Right cardiac atrium (tissue), 5 donors: Measurements from ENCODE around the gene AP1G2. TPM values are rescaled to one million over a fixed set of nuclear protein-coding genes. Genes with fewer than 3 reads are reported as not detected.

Experiments used
- ATAC-seq, 2 donors: fragments of 200-7000 bp; cut with Tn5 transposase; one replicate each; pipeline versions ENCODE4 v1.8.0 to v1.9.1; 2020; ENCODE audit warnings: moderate library complexity in 2 of 2, mild to moderate bottlenecking in 1 of 2
- DNase-seq, 3 donors: peaks; one replicate each; pipeline ENCODE4 v3.0.0-alpha.2; 2020
- H3K27ac ChIP-seq: one replicate; pipeline ENCODE4 v1.5.1; 2013; ENCODE audit warnings: mild to moderate bottlenecking, low read length, control low read depth, moderate library complexity
- H3K27me3 ChIP-seq: one replicate; pipeline ENCODE4 v1.6.1; 2013; ENCODE audit not compliant: control insufficient read depth, insufficient read depth
- H3K4me1 ChIP-seq: one replicate; pipeline ENCODE4 v1.6.1; 2013; ENCODE audit warnings: low read length; ENCODE audit not compliant: control insufficient read depth, insufficient read depth
- H3K4me3 ChIP-seq: one replicate; pipeline ENCODE4 v1.5.1; 2013; ENCODE audit warnings: low read length, control low read depth
- H3K9me3 ChIP-seq: one replicate; pipeline ENCODE4 v1.6.1; 2013; ENCODE audit warnings: low read length; ENCODE audit not compliant: control insufficient read depth
- WGBS: extraction: QIAGEN DNeasy Blood & Tissue Kit; methylation state at CpG from one replicate; pipeline ENCODE4 v1.1.7; 2013; 5-methylcytosine and 5-hydroxymethylcytosine counted together
- intact Hi-C, 4 donors: fragments of 100-400 bp; cut with DNase I; formaldehyde crosslinking; loops; one replicate each; pipeline versions ENCODE4 v1.11.0 to v1.14.0; 2022 to 2023
- polyA plus RNA-seq: library from polyadenylated mRNA; stranded (reverse); fragments of 200-250 nt; gene quantifications from one replicate; pipeline ENCODE4 v1.2.3, GENCODE V29; 2013
- total RNA-seq, 4 donors: library from RNA; stranded (reverse); fragmentation: NEBNext Ultra II Directional; extraction: Animal tissue kit (Norgen Biotek cat#: 25700); gene quantifications; one replicate each; pipeline ENCODE4 v1.2.1, GENCODE V29; 2021
- donor health status: healthy with polysubstance abuse.
- donor health status: DM: no; HTN: yes; CAD: no.
- donor health status: DM: no; HTN: no; CAD: no.
- donor health status: DM: no; HTN: yes; CAD: no; lungs with severe emphysema.
- donor health status: DM: yes; HTN: yes; CAD: no.

The AP1G2 gene
- total and polyA plus RNA-seq, 5 donors: 12.9 to 17.9 (median 14.0) TPM

DNA sequence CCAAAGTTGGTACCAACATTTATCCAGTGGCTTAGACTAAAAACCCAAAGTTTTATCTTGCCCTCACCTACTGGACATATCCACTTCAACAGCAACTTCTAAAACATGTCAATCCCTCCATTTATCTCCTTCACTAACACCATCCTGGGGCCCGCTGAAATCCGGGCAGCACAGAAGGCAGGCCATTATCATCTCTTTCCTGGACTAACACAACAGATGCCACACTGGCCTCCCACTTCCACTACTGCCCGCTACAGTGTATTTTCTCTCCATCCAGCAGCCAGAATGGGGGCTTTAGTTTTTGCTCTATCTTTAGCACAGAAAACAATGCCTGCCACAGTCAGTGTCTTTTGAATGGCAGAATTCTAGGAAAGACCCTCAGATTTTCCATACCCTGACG is 31.6 kb downstream of the AP1G2 start:
- no peak for ATAC-seq
- intact Hi-C loops: no loop called here
- no peaks in the 10 kb centered on the region for H3K4me1 ChIP-seq
- no peaks in the 10 kb centered on the region for H3K9me3 ChIP-seq
- H3K4me3 ChIP-seq: no peak overlapping the region
- 69% methylated on average over 4 of the region's 4 CpGs for WGBS
- no peak for DNase-seq
- no peaks in the 10 kb centered on the region for H3K27me3 ChIP-seq
- H3K27ac ChIP-seq: no peak overlapping the region

DNA sequence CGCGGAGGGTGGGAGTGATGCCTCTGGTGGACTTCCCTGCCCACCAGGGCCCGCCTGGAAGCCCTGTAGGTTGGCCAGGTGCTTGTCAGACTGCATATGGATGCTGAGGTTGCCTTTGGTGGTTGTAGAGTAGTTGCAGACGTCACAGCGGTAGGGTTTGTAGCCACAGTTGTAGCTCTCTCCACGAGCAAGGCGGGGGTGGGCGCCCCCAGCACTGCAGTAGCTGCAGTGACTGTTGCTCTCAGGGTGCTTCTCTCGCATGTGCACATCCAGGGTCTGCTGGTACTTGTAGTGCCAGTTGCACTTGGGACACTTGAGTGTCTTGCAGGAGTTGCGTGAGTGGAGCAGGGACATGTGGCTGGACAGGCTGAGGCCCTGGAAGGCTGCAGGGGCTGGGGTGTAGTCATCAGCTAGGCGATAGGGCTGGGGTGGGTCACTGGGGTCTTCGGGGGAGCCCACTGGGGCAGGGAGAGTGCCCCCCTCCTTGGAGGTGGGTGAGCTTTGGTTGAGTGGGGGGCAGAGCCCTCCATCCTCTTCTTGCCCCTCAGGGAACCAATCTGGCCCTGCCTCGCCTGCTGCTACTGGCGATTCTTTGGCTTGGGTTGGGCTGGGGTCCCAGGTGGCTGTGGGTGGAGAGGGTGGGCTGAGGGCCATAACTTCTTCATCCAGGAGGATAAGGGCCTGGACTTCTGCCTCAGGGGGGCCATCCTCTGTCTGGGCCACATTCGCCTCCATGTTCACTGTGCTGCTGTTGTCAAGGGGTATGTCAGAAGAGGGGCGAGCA is 33.7 kb downstream of the AP1G2 start:
- no peaks in the 10 kb centered on the region for H3K27me3 ChIP-seq
- H3K9me3 ChIP-seq: no peaks in the 10 kb centered on the region
- H3K27ac ChIP-seq: no peak overlapping the region
- intact Hi-C loops: no loop called here
- 94% methylated on average over 16 of the region's 16 CpGs for WGBS
- DNase-seq (no peak), ATAC-seq (no peak)
- H3K4me3 ChIP-seq: no peak overlapping the region
- H3K4me1 ChIP-seq: no peaks in the 10 kb centered on the region

DNA sequence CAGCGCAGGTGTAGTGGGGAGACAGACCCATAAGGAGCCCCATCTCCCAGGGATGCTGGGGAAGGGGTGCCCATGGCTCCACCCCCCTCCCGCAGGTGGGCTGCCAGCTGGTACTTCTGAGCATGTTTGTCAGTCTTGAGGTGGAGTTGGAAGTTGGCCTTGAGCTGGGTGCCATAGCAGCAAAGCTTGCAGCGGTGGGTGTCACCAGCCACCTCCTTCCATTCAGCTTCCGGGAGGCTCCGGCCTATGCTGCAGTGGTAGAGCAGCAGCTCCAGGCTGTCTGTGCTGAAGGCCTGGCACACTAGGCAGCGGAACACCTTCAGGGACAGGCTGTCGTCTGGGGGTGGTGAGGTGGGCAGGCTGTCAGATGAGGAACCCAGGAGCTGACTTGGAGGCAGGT is 34.9 kb downstream of the AP1G2 start:
- Histone ChIP-seq H3K4me3 (no peak overlapping the region), H3K4me1 (no peaks in the 10 kb centered on the region), H3K27me3 (no peaks in the 10 kb centered on the region), H3K9me3 (no peaks in the 10 kb centered on the region), H3K27ac (no peak overlapping the region)
- DNase-seq: no peak
- intact Hi-C loops: no loop called here
- no peak for ATAC-seq
- WGBS: 97% methylated on average over 7 of the region's 7 CpGs

DNA sequence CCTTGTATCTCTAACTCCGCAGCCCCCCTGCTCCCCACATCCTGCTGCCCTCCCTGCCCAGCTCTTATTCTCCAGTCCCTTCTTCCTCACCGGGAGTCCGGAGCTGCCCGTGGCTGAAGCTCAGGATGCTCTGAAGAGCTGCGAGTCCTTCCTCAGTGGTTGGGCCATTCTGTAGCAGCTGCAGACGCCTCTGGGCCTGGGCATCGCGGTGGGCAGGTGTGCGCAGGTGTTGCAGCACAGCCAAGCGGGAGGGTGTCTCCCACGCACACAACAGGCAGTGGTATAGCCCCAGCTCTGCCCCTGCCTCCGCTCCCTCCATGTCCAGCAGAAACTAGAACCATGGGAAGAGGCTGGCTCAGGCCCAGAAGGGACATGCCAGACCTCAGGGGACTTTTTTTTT is 36.2 kb downstream of the AP1G2 start:
- H3K27ac ChIP-seq: no peak overlapping the region
- DNase-seq (no peak), ATAC-seq (no peak)
- H3K9me3 ChIP-seq: no peaks in the 10 kb centered on the region
- H3K4me1 ChIP-seq: no peaks in the 10 kb centered on the region
- H3K27me3 ChIP-seq: no peaks in the 10 kb centered on the region
- 94% methylated on average over 12 of the region's 12 CpGs for WGBS
- H3K4me3 ChIP-seq: no peak overlapping the region
- intact Hi-C loops: no loop called here

DNA sequence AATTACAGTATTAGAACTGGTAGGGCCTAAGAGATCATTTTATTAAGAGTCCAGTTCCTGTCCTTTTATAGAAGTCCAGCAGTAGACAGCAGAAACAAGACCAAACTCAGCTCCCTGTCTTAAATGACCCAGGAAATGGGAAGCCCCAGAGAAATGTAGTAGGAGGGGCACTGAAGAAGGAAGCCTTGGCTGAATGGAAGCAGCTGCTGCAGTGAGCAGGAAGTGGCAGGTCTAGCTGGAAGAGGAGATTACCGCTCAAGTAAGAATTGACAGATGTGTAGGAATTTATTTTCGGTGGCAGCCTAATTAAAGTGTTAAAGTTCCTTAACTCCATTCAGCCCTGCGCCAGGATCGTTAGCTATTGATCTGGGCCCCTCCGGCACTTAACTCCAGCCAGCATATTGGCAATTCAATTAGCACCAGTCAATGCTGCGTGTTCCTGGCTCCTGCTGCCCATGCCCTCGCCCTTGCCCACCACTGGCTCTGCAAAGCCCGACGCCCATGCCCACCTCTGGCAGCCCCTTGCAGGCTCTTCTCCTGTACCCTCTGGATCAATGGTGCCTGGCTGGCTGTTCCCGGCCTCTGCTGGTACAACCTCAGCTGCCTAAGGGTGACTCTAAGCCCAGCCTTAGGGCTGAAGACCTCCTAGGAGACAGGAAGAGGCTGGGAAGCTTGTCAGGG is 37.1 kb downstream of the AP1G2 start:
- no peak for ATAC-seq
- 74% methylated on average over 10 of the region's 10 CpGs for WGBS

DNA sequence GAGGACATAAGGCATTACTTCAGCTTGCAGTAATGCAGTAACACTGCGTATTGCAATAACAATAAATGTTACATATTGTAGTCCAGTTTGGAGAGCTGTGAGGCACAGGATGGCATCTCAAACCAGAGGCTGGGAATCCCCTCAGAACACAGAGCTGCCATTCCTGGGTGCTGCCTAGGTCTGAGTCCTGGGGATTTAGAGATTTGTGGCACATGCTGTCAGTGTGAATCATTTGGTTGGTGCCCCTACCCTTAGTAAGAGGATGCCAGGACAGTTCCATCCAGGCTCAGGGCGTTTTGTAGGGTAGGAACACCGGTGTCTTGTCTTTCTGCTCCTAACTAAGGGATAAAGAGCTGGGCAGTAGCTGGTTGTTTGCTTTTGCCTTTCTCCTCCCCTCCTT is 38.6 kb downstream of the AP1G2 start:
- WGBS: 72% methylated on average over 3 of the region's 3 CpGs
- Histone ChIP-seq H3K27ac (no peak overlapping the region), H3K27me3 (no peaks in the 10 kb centered on the region), H3K4me3 (no peak overlapping the region), H3K9me3 (no peaks in the 10 kb centered on the region), H3K4me1 (no peaks in the 10 kb centered on the region)
- intact Hi-C loops: no loop called here
- ATAC-seq: no peak
- no peak for DNase-seq

More for the DNA sequence above, 37.1 kb downstream of the AP1G2 start:
- intact Hi-C loops: no loop called here
- Histone ChIP-seq H3K27me3 (no peaks in the 10 kb centered on the region), H3K9me3 (no peaks in the 10 kb centered on the region), H3K4me1 (no peaks in the 10 kb centered on the region), H3K4me3 (no peak overlapping the region), H3K27ac (no peak overlapping the region)
- no peak for DNase-seq

DNA sequence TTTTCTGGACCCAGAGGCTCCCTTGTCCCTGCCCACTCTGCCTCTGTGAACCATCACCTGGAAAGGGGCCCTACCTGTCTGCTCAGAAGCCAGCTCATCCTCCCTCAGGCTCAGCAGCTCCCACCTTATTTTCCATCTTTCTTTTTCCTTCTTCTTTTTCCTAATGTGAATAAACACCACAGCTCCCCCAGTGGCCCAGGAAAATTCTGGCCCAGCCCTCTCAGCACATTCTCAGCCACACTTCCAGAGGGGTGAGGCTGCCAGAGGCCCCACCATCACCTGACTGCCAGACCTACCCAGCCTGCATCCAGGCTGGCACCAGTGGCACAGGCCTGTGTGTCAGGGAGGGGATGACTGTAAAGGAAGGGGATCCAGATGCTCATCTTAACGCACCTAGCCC is 39.0 kb downstream of the AP1G2 start:
- ATAC-seq: no peak
- Histone ChIP-seq H3K4me3 (no peak overlapping the region), H3K27me3 (no peaks in the 10 kb centered on the region), H3K27ac (no peak overlapping the region), H3K9me3 (no peaks in the 10 kb centered on the region), H3K4me1 (no peaks in the 10 kb centered on the region)
- 69% methylated on average over 1 of the region's 1 CpG for WGBS
- no peak for DNase-seq
- intact Hi-C loops: no loop called here

DNA sequence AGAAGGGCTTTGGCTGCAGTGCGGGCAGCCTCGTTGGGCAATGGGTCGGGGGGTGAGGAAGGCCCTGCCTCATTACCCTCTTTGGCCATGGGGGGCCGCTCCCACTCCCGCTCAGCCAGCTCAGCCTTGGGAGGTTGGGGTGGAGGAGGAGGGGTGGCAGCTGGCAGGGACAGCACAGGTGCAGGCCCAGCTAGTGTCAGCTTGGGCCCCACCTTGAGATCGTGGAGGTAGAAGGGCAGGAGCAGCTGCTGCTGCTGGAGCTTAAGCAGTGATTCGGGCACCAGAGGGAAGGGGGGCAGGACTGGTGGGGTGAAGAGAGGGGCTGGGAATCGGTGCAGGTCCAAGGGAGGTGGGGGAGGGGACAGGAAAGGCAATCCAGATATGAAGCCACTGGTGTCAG is 42.0 kb downstream of the AP1G2 start:
- H3K27me3 ChIP-seq: no peaks in the 10 kb centered on the region
- H3K4me1 ChIP-seq: no peaks in the 10 kb centered on the region
- H3K4me3 ChIP-seq: no peak overlapping the region
- H3K9me3 ChIP-seq: no peaks in the 10 kb centered on the region
- H3K27ac ChIP-seq: no peak overlapping the region
- 85% methylated on average over 8 of the region's 8 CpGs for WGBS
- ATAC-seq: no peak
- DNase-seq: no peak
- intact Hi-C loops: no loop called here

DNA sequence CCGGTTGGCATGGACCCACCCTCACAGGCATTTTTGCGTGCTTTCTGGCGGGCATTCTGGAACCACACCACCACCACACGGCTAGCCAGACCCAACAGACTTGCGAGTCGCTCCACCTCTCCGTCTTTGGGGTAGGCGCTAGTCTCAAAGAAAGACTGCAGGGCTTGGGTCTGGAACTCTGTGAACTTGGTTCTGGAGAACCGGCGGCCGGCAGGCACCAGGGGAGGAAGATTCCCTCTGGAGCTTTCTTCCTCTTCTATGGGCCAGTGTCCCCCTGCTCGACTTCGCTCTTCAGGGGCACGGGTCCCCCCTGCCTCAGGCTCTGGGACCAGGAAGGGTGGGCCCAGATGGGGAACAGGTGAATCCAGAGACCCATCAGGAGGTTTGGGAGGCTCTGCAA is 42.6 kb downstream of the AP1G2 start:
- no peak for ATAC-seq
- Histone ChIP-seq H3K27me3 (no peaks in the 10 kb centered on the region), H3K4me1 (no peaks in the 10 kb centered on the region), H3K9me3 (no peaks in the 10 kb centered on the region), H3K4me3 (no peak overlapping the region), H3K27ac (no peak overlapping the region)
- 92% methylated on average over 14 of the region's 14 CpGs for WGBS
- intact Hi-C loops: no loop called here
- no peak for DNase-seq

DNA sequence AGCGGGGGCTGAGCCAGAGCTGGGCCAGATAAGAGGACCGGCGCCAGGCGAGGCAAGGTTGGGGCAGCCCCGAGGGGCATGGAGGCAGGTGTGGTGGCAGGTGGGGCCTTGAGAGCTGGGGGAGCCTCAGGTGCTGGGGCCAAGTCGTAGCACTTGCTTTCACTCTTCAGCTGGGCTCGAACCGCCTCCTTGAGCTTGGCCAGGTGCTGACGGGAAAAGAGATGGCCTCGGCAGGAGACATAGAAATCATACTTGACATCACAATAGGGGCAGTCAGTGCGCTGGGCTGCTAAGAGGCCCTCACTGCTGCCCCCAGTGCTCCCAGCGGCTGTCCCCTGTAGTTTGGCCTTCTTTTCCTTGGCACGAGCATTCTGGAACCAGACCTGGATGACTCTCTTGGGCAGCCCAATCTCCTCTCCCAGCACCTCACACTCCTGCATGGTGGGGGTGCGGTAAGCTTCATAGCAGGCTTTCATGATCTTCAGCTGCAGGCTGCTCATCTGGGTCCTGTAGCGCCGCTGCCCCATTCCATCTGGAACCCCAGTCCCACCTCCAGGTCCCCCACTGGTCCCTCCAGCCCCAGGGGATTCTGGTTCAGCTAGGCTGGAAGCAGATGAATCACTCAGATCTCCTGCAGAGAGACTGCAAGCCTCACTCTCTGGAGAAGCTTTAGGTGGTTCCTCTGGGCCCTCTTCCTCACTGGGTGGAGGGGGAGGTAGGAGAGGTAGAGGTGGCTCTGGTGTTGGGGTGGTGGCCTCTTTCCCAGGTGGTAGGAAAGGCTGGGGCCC is 44.2 kb downstream of the AP1G2 start:
- DNase-seq: no peak
- no peak overlapping the region for H3K4me3 ChIP-seq
- no peaks in the 10 kb centered on the region for H3K4me1 ChIP-seq
- H3K27me3 ChIP-seq: no peaks in the 10 kb centered on the region
- no peaks in the 10 kb centered on the region for H3K9me3 ChIP-seq
- no peak for ATAC-seq
- H3K27ac ChIP-seq: no peak overlapping the region
- 92% methylated on average over 16 of the region's 16 CpGs for WGBS
- intact Hi-C loops: no loop called here

DNA sequence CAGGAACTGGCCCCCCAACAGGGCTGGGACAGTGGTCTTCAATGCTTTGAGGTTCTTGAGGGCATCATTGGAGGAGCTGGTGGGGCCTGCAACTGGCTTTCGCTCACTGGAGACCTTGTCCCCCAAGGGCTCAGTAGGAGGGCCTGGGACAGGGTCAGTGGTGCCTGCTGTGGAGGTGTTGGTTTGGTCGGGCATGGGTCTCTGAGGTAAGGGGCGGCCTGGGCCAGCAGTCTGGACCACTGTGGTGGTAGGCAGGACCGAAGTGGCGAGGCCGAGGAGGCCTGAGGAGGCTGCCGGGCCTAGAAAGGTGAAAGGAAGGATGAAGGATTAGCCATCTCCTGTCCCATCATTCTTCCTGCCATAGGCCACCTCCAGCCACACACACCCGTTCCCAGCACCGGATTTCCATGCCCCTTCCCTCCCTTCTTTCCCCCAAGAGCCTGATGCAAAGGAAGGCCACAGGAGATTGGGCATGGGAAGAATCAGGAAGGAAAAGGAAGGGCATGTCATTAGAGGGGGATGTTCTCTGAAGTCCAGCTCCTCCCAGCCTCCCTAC is 44.9 kb downstream of the AP1G2 start:
- DNase-seq (no peak), ATAC-seq (no peak)
- Histone ChIP-seq H3K27me3 (no peaks in the 10 kb centered on the region), H3K4me1 (no peaks in the 10 kb centered on the region), H3K9me3 (no peaks in the 10 kb centered on the region), H3K27ac (no peak overlapping the region), H3K4me3 (no peak overlapping the region)
- 89% methylated on average over 9 of the region's 9 CpGs for WGBS
- intact Hi-C loops: no loop called here
